ENCODE measurements around the gene DCHS2.

The DCHS2 gene

DNA sequence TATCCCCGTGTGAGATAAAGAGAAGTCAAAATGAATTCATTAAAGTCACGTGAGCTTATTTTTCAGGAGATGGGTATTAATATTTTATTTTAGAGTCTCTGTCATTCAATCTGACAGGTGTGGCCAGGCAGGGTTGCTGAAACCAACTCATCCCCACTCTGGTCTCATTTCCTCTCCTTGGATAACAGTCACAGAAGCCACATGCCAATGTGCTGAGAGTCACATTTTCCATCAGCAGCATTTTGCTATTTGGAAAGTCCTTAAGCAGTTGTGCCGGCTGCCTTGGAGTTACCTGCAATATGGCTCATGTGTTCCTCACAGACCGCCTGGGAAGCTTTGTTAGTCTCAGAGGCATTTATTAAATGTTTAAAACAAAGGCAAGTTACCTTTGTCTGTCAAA, 302.3 kb downstream of the DCHS2 start:
- Histone ChIP-seq H3K4me1 (ENCODE audit: control insufficient read depth in 2 of 2, insufficient read depth in 1 of 2, low read depth in 1 of 2, low read length in 2 of 2) (peaks cover 0 to 4% of the 10 kb centered on the region in 2 donors), H3K14ac (ENCODE audit: low read length) (no peak overlapping the region), H3K23ac (ENCODE audit: low read depth, low read length, poor library complexity) (no peak overlapping the region), H3K27me3 (ENCODE audit: control insufficient read depth in 3 of 3, insufficient read depth in 3 of 3, low read depth in 1 of 3, low read length in 3 of 3) (no peaks in the 10 kb centered on the region), H3K36me3 (replicated peaks in 1 of 2; ENCODE audit: control insufficient read depth in 2 of 2, insufficient read depth in 2 of 2, low read length in 2 of 2) (no peaks in the 10 kb centered on the region), H2BK5ac (ENCODE audit: low read length) (no peak overlapping the region), H2BK120ac (ENCODE audit: low read depth, low read length) (no peak overlapping the region), H3K79me1 (ENCODE audit: low read depth, low read length) (no peaks in the 10 kb centered on the region), H2AFZ (ENCODE audit: low read length) (no peak overlapping the region), H3K4ac (ENCODE audit: low read length) (no peak overlapping the region), H4K91ac (ENCODE audit: low read depth, low read length, poor library complexity) (no peak overlapping the region), H3K4me3 (ENCODE audit: low read length in 2 of 2) (no peak overlapping the region), H3K18ac (ENCODE audit: low read length) (no peak overlapping the region), H3K4me2 (ENCODE audit: insufficient read depth, low read length, poor library complexity, severe bottlenecking) (no peak overlapping the region), H4K8ac (ENCODE audit: low read depth, low read length) (no peak overlapping the region), H3K9me3 (replicated peaks in 1 of 2; ENCODE audit: control insufficient read depth in 2 of 2, insufficient read depth in 1 of 2, low read depth in 1 of 2, low read length in 2 of 2) (no peaks in the 10 kb centered on the region), H2AK5ac (ENCODE audit: low read depth, low read length) (no peak overlapping the region), H3K27ac (replicated peaks; ENCODE audit: low read length) (no peak overlapping the region), H2BK15ac (ENCODE audit: low read length) (no peak overlapping the region), H2BK12ac (ENCODE audit: low read length) (no peak overlapping the region), H3K9ac (ENCODE audit: low read depth, low read length, poor library complexity) (no peak overlapping the region)
- no CpG with 5 or more reads among the region's 4 CpGs for WGBS, 2 donors (ENCODE audit: extremely low coverage in 2 of 2, insufficient read length in 2 of 2, insufficient replicate concordance in 1 of 2)
- no peak for DNase-seq (ENCODE audit: low spot score)

- H3K27me3 ChIP-seq (ENCODE audit: control insufficient read depth in 3 of 3, insufficient read depth in 3 of 3, low read depth in 1 of 3, low read length in 3 of 3): no peaks in the 10 kb centered on the region
- H3K36me3 ChIP-seq (replicated peaks in 1 of 2; ENCODE audit: control insufficient read depth in 2 of 2, insufficient read depth in 2 of 2, low read length in 2 of 2): no peaks in the 10 kb centered on the region
- H3K9me3 ChIP-seq (replicated peaks in 1 of 2; ENCODE audit: control insufficient read depth in 2 of 2, insufficient read depth in 1 of 2, low read depth in 1 of 2, low read length in 2 of 2): no peaks in the 10 kb centered on the region
These were observed 304.7 kb downstream of the DCHS2 start for GRCh38 chr4:154186888-154187287.

DNA sequence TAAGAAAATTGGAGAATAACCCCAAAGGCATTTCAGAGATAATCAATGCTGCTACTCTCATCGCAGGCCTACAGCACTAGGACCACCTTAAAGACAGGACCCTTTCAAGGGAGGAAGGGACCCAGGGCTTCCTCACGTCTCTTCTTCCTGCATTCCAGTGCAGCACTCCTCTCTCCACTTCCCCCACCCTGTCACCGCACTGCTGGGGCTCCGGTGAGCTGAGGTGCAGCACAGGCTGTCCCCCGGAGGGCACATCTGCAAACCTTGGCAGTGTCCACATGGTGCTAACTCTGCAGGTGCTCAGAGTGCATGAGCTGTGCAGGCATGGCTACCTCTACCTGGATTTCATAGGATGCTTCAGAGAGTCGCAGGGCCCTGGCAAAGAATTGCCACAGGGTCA, 305.6 kb downstream of the DCHS2 start:
- Histone ChIP-seq H4K91ac (ENCODE audit: low read depth, low read length, poor library complexity) (no peak overlapping the region), H2AK5ac (ENCODE audit: low read depth, low read length) (no peak overlapping the region), H3K23ac (ENCODE audit: low read depth, low read length, poor library complexity) (no peak overlapping the region), H2BK120ac (ENCODE audit: low read depth, low read length) (no peak overlapping the region), H3K4me3 (ENCODE audit: low read length in 2 of 2) (peak overlapping the region in 1 of 2 donors; percentile 40), H3K9me3 (replicated peaks in 1 of 2; ENCODE audit: control insufficient read depth in 2 of 2, insufficient read depth in 1 of 2, low read depth in 1 of 2, low read length in 2 of 2) (no peaks in the 10 kb centered on the region), H3K27ac (replicated peaks; ENCODE audit: low read length) (no peak overlapping the region), H4K8ac (ENCODE audit: low read depth, low read length) (no peak overlapping the region), H3K4ac (ENCODE audit: low read length) (no peak overlapping the region), H2BK12ac (ENCODE audit: low read length) (no peak overlapping the region), H3K36me3 (replicated peaks in 1 of 2; ENCODE audit: control insufficient read depth in 2 of 2, insufficient read depth in 2 of 2, low read length in 2 of 2) (no peaks in the 10 kb centered on the region), H2BK15ac (ENCODE audit: low read length) (no peak overlapping the region), H3K4me2 (ENCODE audit: insufficient read depth, low read length, poor library complexity, severe bottlenecking) (no peak overlapping the region), H2BK5ac (ENCODE audit: low read length) (no peak overlapping the region), H3K18ac (ENCODE audit: low read length) (no peak overlapping the region), H3K4me1 (ENCODE audit: control insufficient read depth in 2 of 2, insufficient read depth in 1 of 2, low read depth in 1 of 2, low read length in 2 of 2) (peaks cover 0 to 6% of the 10 kb centered on the region in 2 donors), H3K9ac (ENCODE audit: low read depth, low read length, poor library complexity) (no peak overlapping the region), H3K14ac (ENCODE audit: low read length) (no peak overlapping the region), H2AFZ (ENCODE audit: low read length) (no peak overlapping the region), H3K27me3 (ENCODE audit: control insufficient read depth in 3 of 3, insufficient read depth in 3 of 3, low read depth in 1 of 3, low read length in 3 of 3) (no peaks in the 10 kb centered on the region), H3K79me1 (ENCODE audit: low read depth, low read length) (no peaks in the 10 kb centered on the region)
- no peak for DNase-seq (ENCODE audit: low spot score)
- WGBS, 2 donors (ENCODE audit: extremely low coverage in 2 of 2, insufficient read length in 2 of 2, insufficient replicate concordance in 1 of 2): no CpG with 5 or more reads among the region's 6 CpGs

More at GRCh38 chr4:154186888-154187287, 304.7 kb downstream of the DCHS2 start:
- H3K79me1 ChIP-seq (ENCODE audit: low read depth, low read length): no peaks in the 10 kb centered on the region
- no peak overlapping the region for H2BK120ac ChIP-seq (ENCODE audit: low read depth, low read length)
- H3K4me3 ChIP-seq (ENCODE audit: low read length in 2 of 2): no peak overlapping the region
- no peak overlapping the region for H2AFZ ChIP-seq (ENCODE audit: low read length)
- no peak overlapping the region for H3K9ac ChIP-seq (ENCODE audit: low read depth, low read length, poor library complexity)
- no peak for DNase-seq (ENCODE audit: low spot score)
- H3K4me2 ChIP-seq (ENCODE audit: insufficient read depth, low read length, poor library complexity, severe bottlenecking): no peak overlapping the region
- H3K18ac ChIP-seq (ENCODE audit: low read length): no peak overlapping the region
- no peak overlapping the region for H2BK12ac ChIP-seq (ENCODE audit: low read length)
- no peak overlapping the region for H3K14ac ChIP-seq (ENCODE audit: low read length)
- H4K91ac ChIP-seq (ENCODE audit: low read depth, low read length, poor library complexity): no peak overlapping the region
- H3K23ac ChIP-seq (ENCODE audit: low read depth, low read length, poor library complexity): no peak overlapping the region
- H3K4ac ChIP-seq (ENCODE audit: low read length): no peak overlapping the region
- no peak overlapping the region for H3K27ac ChIP-seq (replicated peaks; ENCODE audit: low read length)
- H3K4me1 ChIP-seq (ENCODE audit: control insufficient read depth in 2 of 2, insufficient read depth in 1 of 2, low read depth in 1 of 2, low read length in 2 of 2): peaks cover 0 to 6% of the 10 kb centered on the region in 2 donors
- H2BK5ac ChIP-seq (ENCODE audit: low read length): no peak overlapping the region
- H2AK5ac ChIP-seq (ENCODE audit: low read depth, low read length): no peak overlapping the region
- no peak overlapping the region for H2BK15ac ChIP-seq (ENCODE audit: low read length)
- H4K8ac ChIP-seq (ENCODE audit: low read depth, low read length): no peak overlapping the region
- WGBS, 2 donors (ENCODE audit: extremely low coverage in 2 of 2, insufficient read length in 2 of 2, insufficient replicate concordance in 1 of 2): no CpG with 5 or more reads among the region's 3 CpGs

DNA sequence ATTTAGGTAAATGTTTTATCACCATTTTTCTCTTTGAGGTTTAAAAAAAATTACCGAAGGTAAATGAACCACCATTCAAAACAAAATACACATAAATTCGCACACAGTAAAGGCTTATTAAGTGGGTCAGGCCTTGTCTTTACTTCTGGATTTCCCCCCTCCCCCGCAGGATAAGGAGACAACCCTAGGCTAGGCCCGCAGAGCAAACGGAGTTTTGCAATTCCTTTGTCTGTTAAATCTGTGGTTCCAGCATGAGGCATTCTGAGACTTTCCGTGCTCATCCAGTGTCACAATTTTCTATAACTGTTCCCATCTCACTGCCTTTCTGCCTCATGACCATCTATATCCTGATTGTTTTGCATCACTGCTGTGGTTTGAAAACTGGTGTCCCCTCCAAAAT, 307.4 kb downstream of the DCHS2 start:
- H3K14ac ChIP-seq (ENCODE audit: low read length): no peak overlapping the region
- no peak overlapping the region for H3K27ac ChIP-seq (replicated peaks; ENCODE audit: low read length)
- no peak overlapping the region for H4K91ac ChIP-seq (ENCODE audit: low read depth, low read length, poor library complexity)
- no peak overlapping the region for H3K4me3 ChIP-seq (ENCODE audit: low read length in 2 of 2)
- no peak overlapping the region for H2BK120ac ChIP-seq (ENCODE audit: low read depth, low read length)
- no peak overlapping the region for H3K9ac ChIP-seq (ENCODE audit: low read depth, low read length, poor library complexity)
- no peak overlapping the region for H3K4me2 ChIP-seq (ENCODE audit: insufficient read depth, low read length, poor library complexity, severe bottlenecking)
- no peak overlapping the region for H4K8ac ChIP-seq (ENCODE audit: low read depth, low read length)
- no peak for DNase-seq (ENCODE audit: low spot score)
- no peak overlapping the region for H2BK12ac ChIP-seq (ENCODE audit: low read length)
- H3K36me3 ChIP-seq (replicated peaks in 1 of 2; ENCODE audit: control insufficient read depth in 2 of 2, insufficient read depth in 2 of 2, low read length in 2 of 2): no peaks in the 10 kb centered on the region
- WGBS, 2 donors (ENCODE audit: extremely low coverage in 2 of 2, insufficient read length in 2 of 2, insufficient replicate concordance in 1 of 2): no CpG with 5 or more reads among the region's 6 CpGs
- no peak overlapping the region for H2BK5ac ChIP-seq (ENCODE audit: low read length)
- no peaks in the 10 kb centered on the region for H3K27me3 ChIP-seq (ENCODE audit: control insufficient read depth in 3 of 3, insufficient read depth in 3 of 3, low read depth in 1 of 3, low read length in 3 of 3)
- no peak overlapping the region for H2AFZ ChIP-seq (ENCODE audit: low read length)
- no peak overlapping the region for H2BK15ac ChIP-seq (ENCODE audit: low read length)
- no peak overlapping the region for H3K4ac ChIP-seq (ENCODE audit: low read length)
- H3K18ac ChIP-seq (ENCODE audit: low read length): no peak overlapping the region
- H3K23ac ChIP-seq (ENCODE audit: low read depth, low read length, poor library complexity): no peak overlapping the region
- no peak overlapping the region for H2AK5ac ChIP-seq (ENCODE audit: low read depth, low read length)
- H3K79me1 ChIP-seq (ENCODE audit: low read depth, low read length): no peaks in the 10 kb centered on the region
- peaks cover 0 to 6% of the 10 kb centered on the region in 2 donors for H3K4me1 ChIP-seq (ENCODE audit: control insufficient read depth in 2 of 2, insufficient read depth in 1 of 2, low read depth in 1 of 2, low read length in 2 of 2)
- no peaks in the 10 kb centered on the region for H3K9me3 ChIP-seq (replicated peaks in 1 of 2; ENCODE audit: control insufficient read depth in 2 of 2, insufficient read depth in 1 of 2, low read depth in 1 of 2, low read length in 2 of 2)

Measured in neuronal stem cell (in vitro differentiated cells).